Activated naive CD8-positive, alpha-beta T cell treated with anti-CD3 and anti-CD28 coated beads, Interleukin-2, amount 10 ng/mL, durations not matched to agents 7 days and 5 days (primary cell): ENCODE results near the gene INPPL1. TPM values are rescaled to one million over a fixed set of nuclear protein-coding genes. Genes with fewer than 3 reads are reported as not detected.
A peak's percentile ranks its signal among the peaks of the same experiment; 100 is the strongest.

ENCODE experiments used
- ATAC-seq: fragments of 150-1000 bp; cut with Tn5 transposase; one replicate; pipeline ENCODE4 v1.10.0; 2021; ENCODE audit warnings: low read depth, moderate library complexity
- POLR2A ChIA-PET: fragments of 350-600 bp; sonication (Branson Sonifier 250); formaldehyde crosslinking; loops from one replicate; lab custom pipeline; 2021; ENCODE audit warnings: antibody characterized with exemption; lab: Charles Lee
- DNase-seq: peaks from one replicate; pipeline ENCODE4 v3.0.0; 2021
- H3K27ac Mint-ChIP-seq: one replicate; pipeline ENCODE4 v1.8.0; 2022; ENCODE audit warnings: mild to moderate bottlenecking, mixed read lengths
- H3K27me3 Mint-ChIP-seq: one replicate; pipeline ENCODE4 v1.8.0; 2022; ENCODE audit warnings: mild to moderate bottlenecking, moderate library complexity, mixed read lengths
- H3K36me3 Mint-ChIP-seq: one replicate; pipeline ENCODE4 v1.8.0; 2021; ENCODE audit warnings: mild to moderate bottlenecking, mixed read lengths
- H3K4me1 Mint-ChIP-seq: one replicate; pipeline ENCODE4 v1.8.0; 2021; ENCODE audit warnings: mixed read lengths
- H3K4me3 Mint-ChIP-seq: one replicate; pipeline ENCODE4 v1.8.0; 2022; ENCODE audit warnings: mild to moderate bottlenecking, moderate library complexity, mixed read lengths
- H3K9me3 Mint-ChIP-seq: one replicate; pipeline ENCODE4 v1.8.0; 2021; ENCODE audit warnings: mixed read lengths
- total RNA-seq, 2 experiments: library from RNA; stranded (reverse); gene quantifications; one replicate each; pipeline ENCODE4 v1.2.3, GENCODE V29; 2021

The INPPL1 gene
- total RNA-seq, 2 experiments from 2014 or later: 166 to 171 TPM

DNA sequence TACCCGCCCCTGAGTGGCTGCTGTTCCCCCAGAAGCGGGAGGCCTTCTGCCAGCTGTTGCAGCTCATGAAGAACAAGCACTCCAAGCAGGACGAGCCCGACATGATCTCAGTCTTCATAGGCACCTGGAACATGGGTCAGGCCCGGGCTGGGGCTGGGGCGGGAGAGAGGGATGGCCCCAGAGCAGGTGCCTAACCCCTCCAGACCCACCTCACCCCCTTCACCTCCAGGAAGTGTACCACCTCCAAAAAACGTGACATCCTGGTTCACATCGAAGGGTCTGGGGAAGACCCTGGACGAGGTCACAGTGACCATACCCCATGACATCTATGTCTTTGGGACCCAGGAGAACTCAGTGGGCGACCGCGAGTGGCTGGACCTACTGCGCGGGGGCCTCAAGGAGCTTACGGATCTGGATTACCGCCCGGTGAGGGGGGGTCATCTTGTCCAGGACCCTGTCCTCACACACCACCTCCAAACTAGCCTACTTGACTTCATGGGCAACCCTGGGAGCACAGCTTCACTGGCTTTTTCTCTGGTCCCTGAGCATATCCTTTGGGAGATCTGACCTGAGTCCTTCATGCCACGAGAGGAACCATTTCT is 6.3 kb downstream of the INPPL1 start:
- Mint-ChIP-seq H3K4me3 (no peak overlapping the region), H3K36me3 (peaks cover 4% of the 10 kb centered on the region), H3K4me1 (peaks cover 7% of the 10 kb centered on the region), H3K27ac (no peak overlapping the region), H3K27me3 (no peaks in the 10 kb centered on the region), H3K9me3 (no peaks in the 10 kb centered on the region)
- no peak for DNase-seq
- POLR2A ChIA-PET: no interaction called here
- ATAC-seq: no peak

DNA sequence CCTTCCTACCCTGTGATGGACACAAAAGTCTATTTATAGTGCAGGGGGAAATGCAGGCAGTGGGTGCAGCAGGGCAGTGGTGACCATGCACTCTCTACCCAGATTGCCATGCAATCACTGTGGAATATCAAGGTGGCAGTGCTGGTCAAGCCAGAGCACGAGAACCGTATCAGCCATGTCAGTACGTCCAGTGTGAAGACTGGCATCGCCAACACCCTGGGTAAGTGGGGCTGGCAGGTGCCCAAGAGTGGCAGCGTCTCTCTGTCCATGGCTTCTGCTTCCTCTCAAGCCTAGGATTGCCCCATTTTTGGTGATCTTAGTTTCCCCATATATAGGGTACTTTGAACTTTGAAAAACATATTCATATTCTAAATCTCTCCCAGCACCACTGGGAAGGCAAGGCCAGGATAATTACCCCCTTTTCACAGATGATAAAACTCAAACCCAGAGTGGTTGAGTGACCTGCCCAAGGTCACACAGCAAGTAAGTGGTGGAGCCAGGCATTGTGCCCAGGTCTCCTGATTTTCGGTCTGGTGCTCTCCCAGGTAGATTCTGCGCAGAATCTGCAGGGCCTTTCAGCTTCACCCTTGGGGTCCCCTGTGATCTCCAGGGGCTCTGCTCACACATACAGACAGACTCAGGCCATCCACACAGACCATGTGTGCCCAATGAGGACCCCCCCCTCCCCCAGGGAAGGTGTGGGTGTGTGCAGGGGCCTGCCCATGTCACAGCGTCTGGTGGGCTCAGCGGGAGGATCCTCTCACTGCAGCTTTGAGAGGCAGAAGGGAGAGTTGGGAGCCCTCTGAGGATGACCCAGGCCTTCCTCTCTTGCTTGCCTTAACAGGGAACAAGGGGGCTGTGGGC is 7.1 kb downstream of the INPPL1 start:
- H3K27ac Mint-ChIP-seq: no peak overlapping the region
- DNase-seq: no peak

DNA sequence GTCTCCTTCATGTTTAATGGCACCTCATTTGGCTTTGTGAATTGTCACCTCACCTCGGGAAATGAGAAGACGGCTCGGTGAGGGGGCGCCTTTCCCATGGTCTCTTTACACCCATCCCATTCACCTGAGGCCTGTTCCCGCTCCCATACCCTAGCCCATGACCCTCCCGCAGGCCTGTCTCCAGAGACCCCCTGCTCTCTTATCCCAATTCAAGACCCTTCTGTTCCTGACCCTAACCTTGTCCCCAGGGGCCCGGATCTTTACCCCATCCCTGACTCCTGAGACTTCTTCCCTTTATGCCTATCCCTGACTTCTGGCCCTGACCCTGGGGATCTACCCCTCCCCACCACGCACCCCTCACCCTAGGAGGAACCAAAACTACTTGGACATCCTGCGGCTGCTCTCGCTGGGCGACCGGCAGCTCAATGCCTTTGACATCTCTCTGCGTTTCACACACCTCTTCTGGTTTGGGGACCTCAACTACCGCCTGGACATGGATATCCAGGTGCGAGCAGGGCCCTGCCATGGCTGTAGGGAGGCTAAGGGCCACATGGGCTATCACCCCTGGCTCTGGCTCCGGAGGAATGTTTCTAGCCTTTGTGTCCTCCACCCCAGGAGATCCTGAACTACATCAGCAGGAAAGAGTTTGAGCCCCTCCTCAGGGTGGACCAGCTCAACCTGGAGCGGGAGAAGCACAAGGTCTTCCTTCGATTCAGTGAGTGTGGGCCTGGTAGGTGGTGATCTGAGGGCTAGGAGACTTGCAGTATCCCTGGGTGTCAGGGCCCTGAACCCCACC is 7.9 kb downstream of the INPPL1 start:
- Mint-ChIP-seq H3K27ac (no peak overlapping the region), H3K4me3 (no peak overlapping the region), H3K4me1 (peaks cover 4% of the 10 kb centered on the region), H3K9me3 (no peaks in the 10 kb centered on the region), H3K27me3 (no peaks in the 10 kb centered on the region), H3K36me3 (peaks cover 4% of the 10 kb centered on the region)
- no peak for DNase-seq
- POLR2A ChIA-PET: interaction anchor here (1.5 kb wide), 1 partner anchor 9 kb away, joined by 4 read pairs; no protein-coding TSS in a partner anchor
- ATAC-seq: no peak

More for the DNA sequence above, 7.1 kb downstream of the INPPL1 start:
- Mint-ChIP-seq H3K4me3 (no peak overlapping the region), H3K9me3 (no peaks in the 10 kb centered on the region), H3K27me3 (no peaks in the 10 kb centered on the region), H3K4me1 (peaks cover 7% of the 10 kb centered on the region), H3K36me3 (peaks cover 4% of the 10 kb centered on the region)
- ATAC-seq: no peak
- POLR2A ChIA-PET: interaction anchor here (1.5 kb wide), 1 partner anchor 9 kb away, joined by 4 read pairs; no protein-coding TSS in a partner anchor

DNA sequence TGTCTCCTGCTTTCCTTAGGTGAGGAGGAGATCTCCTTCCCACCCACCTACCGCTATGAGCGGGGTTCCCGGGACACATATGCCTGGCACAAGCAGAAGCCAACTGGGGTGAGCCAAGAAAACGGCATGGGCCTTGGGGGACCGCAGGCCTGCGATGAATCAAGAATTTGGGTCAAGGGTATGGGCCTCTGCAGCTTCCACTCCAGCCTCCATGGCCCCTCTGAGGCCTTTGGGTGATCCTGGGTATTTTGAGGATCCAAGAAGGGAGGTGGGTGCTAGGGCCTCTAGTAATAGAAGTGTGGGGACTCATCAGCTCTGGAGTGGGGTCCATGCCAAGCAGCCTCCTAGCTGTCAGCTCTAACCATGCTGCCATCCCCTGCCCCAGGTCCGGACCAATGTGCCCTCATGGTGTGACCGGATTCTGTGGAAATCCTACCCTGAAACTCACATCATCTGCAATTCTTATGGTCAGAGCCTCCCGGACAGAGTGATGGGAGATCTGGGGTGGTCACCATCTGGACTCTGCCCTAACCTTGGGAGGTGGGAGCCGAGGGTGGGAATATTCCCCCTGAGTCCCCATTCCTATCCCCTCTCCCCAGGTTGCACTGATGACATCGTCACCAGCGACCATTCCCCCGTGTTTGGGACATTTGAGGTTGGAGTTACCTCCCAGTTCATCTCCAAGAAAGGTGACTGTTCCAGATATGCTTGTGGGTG is 8.6 kb downstream of the INPPL1 start:
- Mint-ChIP-seq H3K27ac (no peak overlapping the region), H3K4me1 (peaks cover 4% of the 10 kb centered on the region), H3K36me3 (peaks cover 4% of the 10 kb centered on the region), H3K9me3 (no peaks in the 10 kb centered on the region), H3K27me3 (no peaks in the 10 kb centered on the region), H3K4me3 (no peak overlapping the region)
- no peak for ATAC-seq
- no peak for DNase-seq
- POLR2A ChIA-PET: interaction anchor here (1.5 kb wide), 1 partner anchor 10 kb away, joined by 4 read pairs; no protein-coding TSS in a partner anchor

DNA sequence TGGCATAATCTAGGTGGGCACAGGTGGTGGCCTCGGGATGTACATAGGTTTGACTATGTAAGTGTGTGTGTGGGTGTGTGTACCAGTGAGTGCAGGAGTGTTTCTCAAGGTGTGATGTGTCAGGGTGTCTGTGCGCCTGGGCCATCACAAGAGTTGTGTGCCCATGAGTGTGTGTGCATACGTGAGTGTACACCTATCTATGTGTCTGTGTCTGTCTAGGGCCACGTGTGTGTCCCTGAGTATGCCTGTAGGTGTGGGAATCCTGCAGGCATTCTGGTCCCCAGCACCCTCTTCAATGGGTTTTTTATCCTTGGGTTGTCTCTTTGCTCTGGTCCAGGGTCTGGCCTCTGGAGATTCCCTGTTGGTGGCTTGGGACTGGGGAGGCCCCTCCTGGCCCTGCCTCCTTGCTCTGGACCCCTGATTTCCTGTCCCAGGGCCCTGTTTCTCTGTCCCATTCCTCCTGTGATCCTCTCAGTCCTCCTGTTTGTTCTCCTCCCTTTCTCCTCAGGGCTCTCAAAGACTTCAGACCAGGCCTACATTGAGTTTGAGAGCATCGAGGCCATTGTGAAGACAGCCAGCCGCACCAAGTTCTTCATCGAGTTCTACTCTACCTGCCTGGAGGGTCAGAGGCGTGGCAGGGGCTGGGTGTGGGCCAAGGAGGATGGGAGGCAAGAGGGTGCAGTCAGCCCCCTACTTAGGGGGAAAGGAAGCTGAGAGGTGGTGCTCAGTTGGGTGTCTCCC is 9.4 kb downstream of the INPPL1 start:
- POLR2A ChIA-PET: interaction anchor here (1.3 kb wide), 1 partner anchor 9 kb away, joined by 4 read pairs; the partner anchor contains the start of gene INPPL1
- peaks cover 6% of the 10 kb centered on the region for H3K4me1 Mint-ChIP-seq
- no peaks in the 10 kb centered on the region for H3K9me3 Mint-ChIP-seq
- DNase-seq (no peak), ATAC-seq (no peak)
- H3K36me3 Mint-ChIP-seq: peaks cover 5% of the 10 kb centered on the region
- peaks cover 4% of the 10 kb centered on the region for H3K27me3 Mint-ChIP-seq
- no peak overlapping the region for H3K4me3 Mint-ChIP-seq
- H3K27ac Mint-ChIP-seq: no peak overlapping the region

DNA sequence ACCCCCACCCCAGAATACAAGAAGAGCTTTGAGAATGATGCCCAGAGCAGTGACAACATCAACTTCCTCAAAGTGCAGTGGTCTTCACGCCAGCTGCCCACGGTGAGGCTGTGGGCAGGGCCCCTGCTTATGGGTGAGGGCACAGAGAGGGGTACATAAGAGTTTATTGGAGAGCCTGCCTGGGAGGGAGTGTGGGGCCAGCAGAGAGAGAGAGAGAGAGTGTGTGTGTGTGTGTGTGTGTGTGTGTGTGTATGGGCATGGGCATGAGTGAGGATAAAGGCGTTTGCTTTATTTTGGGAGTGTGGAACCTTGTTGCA is 9.9 kb downstream of the INPPL1 start:
- ATAC-seq (no peak), DNase-seq (no peak)
- Mint-ChIP-seq H3K4me1 (peaks cover 9% of the 10 kb centered on the region), H3K36me3 (peaks cover 6% of the 10 kb centered on the region), H3K27me3 (peaks cover 9% of the 10 kb centered on the region), H3K27ac (no peak overlapping the region), H3K4me3 (no peak overlapping the region), H3K9me3 (no peaks in the 10 kb centered on the region)
- POLR2A ChIA-PET: interaction anchor here (1.3 kb wide), 1 partner anchor 10 kb away, joined by 4 read pairs; the partner anchor contains the start of gene INPPL1

DNA sequence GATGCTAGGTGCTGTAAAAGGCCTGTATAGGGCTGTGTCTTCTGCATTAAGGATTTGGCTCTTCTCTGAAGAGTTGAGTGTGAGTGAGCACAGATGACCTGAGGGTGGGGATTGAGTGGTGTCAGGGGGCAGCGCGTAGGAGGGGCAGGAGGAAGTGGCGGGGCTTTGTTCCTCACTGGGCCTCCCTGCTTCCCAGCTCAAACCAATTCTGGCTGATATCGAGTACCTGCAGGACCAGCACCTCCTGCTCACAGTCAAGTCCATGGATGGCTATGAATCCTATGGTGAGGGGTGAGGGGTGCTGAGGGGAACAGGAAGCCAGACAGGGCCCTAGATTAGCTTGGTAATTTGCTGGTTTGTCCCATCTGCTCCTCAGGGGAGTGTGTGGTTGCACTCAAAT is 10.4 kb downstream of the INPPL1 start:
- Mint-ChIP-seq H3K27ac (no peak overlapping the region), H3K4me3 (no peak overlapping the region), H3K36me3 (peaks cover 6% of the 10 kb centered on the region), H3K9me3 (no peaks in the 10 kb centered on the region), H3K4me1 (peaks cover 9% of the 10 kb centered on the region), H3K27me3 (peaks cover 10% of the 10 kb centered on the region)
- DNase-seq (no peak), ATAC-seq (no peak)
- POLR2A ChIA-PET: interaction anchor here (1.3 kb wide), 1 partner anchor 10 kb away, joined by 4 read pairs; the partner anchor contains the start of gene INPPL1

DNA sequence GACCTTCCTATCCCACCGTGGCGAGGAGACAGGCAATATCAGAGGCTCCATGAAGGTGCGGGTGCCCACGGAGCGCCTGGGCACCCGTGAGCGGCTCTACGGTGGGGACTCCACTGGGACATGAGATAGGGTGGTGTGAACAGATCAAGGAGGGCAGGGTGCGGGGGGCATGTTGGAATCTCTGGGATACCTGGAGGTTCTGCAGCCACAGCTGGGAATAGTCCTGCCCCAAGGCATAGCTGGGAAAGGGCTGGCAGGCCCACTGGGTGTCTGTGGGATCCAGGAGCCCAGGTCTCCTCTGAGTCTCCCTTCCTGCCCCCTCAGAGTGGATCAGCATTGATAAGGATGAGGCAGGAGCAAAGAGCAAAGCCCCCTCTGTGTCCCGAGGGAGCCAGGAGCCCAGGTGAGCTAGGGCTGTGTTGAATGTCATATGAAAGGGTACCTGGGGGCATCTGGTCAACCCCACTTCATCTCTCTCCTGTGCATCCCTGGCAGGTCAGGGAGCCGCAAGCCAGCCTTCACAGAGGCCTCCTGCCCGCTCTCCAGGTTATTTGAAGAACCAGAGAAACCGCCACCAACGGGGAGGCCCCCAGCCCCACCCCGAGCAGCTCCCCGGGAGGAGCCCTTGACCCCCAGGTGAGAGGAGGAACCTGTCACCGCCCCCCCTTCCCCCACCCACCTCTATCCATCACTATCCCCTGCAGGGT is 10.9 kb downstream of the INPPL1 start:
- ATAC-seq (no peak), DNase-seq (no peak)
- H3K4me3 Mint-ChIP-seq: no peak overlapping the region
- POLR2A ChIA-PET: interaction anchor here (1.2 kb wide), 1 partner anchor 10 kb away, joined by 4 read pairs; the partner anchor contains the start of gene INPPL1
- peaks cover 8% of the 10 kb centered on the region for H3K36me3 Mint-ChIP-seq
- H3K9me3 Mint-ChIP-seq: no peaks in the 10 kb centered on the region
- peaks cover 12% of the 10 kb centered on the region for H3K4me1 Mint-ChIP-seq
- no peak overlapping the region for H3K27ac Mint-ChIP-seq
- H3K27me3 Mint-ChIP-seq: peaks cover 14% of the 10 kb centered on the region

DNA sequence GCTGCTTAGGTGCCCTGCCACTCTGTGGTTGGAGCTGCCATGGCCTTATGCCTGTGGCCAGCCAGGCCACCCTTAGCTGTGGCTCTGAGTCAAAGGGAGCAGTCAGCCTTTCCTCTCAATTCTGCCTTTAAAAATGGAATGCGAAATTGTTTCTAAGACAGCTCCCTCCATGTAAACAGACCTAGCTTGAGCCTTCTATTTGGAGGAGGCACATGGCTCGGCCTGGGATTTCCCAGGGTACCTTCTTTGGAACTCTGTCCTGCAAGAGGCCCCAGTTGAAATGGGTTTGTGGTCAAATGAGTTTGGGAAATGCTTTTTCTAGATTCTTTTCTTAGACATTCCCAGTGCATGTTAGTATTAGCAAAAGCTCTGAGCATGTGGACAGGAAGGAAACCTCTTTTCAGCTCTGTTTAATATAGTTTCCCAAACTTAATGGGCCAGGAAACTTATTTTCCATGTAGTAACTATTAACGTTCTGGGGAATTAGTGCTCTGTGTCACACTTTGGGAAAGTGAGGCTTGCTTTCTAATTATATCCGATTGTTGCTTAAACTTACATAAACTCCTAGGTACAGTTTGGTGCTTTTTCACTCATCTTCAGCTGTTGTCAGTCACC is 11.6 kb downstream of the INPPL1 start:
- Mint-ChIP-seq H3K4me1 (peaks cover 15% of the 10 kb centered on the region), H3K36me3 (peaks cover 8% of the 10 kb centered on the region), H3K4me3 (no peak overlapping the region), H3K9me3 (no peaks in the 10 kb centered on the region), H3K27ac (no peak overlapping the region), H3K27me3 (peaks cover 21% of the 10 kb centered on the region)
- DNase-seq: no peak
- POLR2A ChIA-PET: interaction anchor here (1.2 kb wide), 1 partner anchor 11 kb away, joined by 4 read pairs; the partner anchor contains the start of gene INPPL1
- ATAC-seq: no peak

DNA sequence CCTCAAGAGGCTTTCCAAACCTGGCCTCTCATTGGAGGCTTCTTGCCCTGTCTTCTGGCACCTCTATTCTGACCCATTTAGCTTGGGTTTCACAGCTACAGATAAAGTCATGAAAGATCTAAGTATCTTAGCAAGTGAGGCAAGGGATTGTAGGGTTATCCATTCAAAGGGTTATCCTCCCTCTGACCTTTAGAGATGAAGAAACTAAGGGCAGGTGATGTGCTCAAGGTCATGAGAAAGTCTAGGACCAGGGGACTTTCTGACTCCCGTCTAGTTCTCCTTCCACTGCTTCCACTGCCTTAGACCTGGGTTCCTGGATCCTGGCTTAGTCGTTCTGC is 12.2 kb downstream of the INPPL1 start:
- Mint-ChIP-seq H3K27me3 (peaks cover 26% of the 10 kb centered on the region), H3K9me3 (no peaks in the 10 kb centered on the region), H3K36me3 (peaks cover 8% of the 10 kb centered on the region), H3K4me3 (no peak overlapping the region), H3K4me1 (peaks cover 17% of the 10 kb centered on the region), H3K27ac (no peak overlapping the region)
- POLR2A ChIA-PET: no interaction called here
- no peak for DNase-seq
- ATAC-seq: no peak

DNA sequence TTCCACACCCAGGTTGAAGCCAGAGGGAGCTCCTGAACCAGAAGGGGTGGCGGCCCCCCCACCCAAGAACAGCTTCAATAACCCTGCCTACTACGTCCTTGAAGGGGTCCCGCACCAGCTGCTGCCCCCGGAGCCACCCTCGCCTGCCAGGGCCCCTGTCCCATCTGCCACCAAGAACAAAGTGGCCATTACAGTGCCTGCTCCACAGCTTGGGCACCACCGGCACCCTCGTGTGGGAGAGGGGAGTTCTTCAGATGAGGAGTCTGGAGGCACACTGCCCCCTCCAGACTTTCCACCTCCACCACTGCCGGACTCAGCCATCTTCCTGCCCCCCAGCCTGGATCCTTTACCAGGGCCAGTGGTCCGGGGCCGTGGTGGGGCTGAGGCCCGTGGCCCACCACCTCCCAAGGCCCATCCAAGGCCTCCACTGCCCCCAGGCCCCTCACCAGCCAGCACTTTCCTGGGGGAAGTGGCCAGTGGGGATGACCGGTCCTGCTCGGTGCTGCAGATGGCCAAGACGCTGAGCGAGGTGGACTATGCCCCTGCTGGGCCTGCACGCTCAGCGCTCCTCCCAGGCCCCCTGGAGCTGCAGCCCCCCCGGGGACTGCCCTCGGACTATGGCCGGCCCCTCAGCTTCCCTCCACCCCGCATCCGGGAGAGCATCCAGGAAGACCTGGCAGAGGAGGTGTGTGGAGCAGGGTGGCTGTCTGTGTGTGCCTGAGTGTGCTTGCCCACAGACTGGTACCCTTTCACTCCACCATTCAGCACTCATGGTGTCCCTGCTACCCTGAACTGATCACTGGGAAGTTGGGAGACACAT is 12.8 kb downstream of the INPPL1 start:
- Mint-ChIP-seq H3K36me3 (peaks cover 10% of the 10 kb centered on the region), H3K4me1 (peaks cover 17% of the 10 kb centered on the region), H3K4me3 (no peak overlapping the region), H3K27me3 (peaks cover 32% of the 10 kb centered on the region), H3K9me3 (no peaks in the 10 kb centered on the region), H3K27ac (no peak overlapping the region)
- POLR2A ChIA-PET: interaction anchor here (1.6 kb wide), 1 partner anchor 14 kb away, joined by 6 read pairs; no protein-coding TSS in a partner anchor
- DNase-seq (peak; percentile 23), ATAC-seq (no peak)
